ENCODE data around the gene IQSEC1.

Gene IQSEC1

DNA sequence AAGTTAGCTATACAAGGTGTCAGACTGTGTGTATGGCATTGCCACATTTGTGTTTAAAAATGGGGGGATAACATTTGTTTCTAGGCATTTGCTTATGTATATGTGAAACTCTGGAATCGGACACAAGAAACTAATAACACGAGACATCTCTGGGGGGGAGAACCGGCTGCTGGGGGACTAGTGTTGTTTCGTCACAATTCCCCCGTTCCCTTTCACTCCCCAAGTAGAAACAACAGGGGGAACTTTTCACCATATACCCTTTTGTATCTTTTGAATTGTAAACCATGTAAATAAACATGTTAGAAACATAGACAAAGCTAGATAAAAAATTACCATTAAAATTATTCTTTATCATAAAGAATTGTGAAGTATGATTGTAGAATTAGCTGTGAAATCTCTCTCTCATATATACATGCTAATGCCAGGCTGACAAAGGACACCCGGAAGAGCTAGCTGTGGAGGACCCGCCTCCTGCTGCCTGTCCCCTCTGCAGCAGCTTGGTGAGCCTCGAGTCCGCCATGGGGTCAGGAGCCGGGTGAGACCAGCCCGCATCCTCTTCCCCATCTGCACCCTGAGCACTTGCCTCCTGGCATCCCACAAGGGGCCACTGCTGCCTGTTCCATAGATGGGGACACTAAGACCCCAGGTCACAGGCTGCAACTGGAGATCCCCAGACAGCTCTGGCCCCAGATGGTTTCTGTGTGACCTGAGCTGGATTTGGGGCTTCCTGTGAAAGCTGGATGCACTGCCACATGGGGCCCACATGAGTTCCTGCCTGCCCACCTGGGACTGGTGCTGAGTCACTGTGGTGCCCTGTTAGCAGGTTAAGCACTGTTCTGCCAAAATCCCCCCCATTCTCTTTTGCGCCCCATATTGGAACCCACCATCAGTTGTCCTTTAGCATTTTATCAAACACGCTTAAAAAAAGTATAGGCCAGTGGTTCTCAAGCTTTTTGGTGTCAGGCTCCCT is 91.6 kb downstream of the IQSEC1 start:
- no peak for DNase-seq

DNA sequence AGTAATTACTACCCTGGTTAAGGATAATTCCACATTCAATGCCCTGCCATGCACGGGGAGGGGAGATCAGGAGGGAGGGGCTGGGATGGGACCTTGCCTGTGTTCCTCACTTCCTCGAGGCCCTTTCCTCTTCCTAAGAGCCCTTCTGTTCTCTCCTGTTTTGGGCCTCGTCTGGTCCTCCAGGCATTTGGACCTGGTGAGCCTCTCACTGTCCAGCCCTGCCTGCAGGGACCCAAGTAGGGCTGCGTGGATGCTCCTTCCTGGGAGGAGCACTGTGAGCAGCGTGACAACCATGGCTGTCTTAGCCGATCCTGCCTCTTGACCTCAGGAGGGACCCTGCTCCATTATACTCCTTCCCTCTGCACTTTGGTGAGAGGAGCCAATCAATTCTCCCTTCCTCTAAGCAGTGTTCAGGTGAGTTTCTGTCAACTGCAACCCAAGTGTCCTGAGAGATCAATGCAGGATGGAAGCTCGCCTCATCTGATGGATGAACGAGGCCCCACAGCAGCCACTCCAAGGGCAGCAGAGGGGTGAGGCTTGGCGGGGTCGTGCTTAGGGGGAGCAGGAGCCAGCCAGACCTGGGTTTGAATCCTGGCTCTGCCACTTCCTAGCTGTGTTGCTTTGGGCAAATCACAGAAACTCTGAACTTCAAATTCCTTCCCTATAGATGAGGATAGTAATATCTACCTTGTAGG is 92.5 kb downstream of the IQSEC1 start:
- DNase-seq = no peak

DNA sequence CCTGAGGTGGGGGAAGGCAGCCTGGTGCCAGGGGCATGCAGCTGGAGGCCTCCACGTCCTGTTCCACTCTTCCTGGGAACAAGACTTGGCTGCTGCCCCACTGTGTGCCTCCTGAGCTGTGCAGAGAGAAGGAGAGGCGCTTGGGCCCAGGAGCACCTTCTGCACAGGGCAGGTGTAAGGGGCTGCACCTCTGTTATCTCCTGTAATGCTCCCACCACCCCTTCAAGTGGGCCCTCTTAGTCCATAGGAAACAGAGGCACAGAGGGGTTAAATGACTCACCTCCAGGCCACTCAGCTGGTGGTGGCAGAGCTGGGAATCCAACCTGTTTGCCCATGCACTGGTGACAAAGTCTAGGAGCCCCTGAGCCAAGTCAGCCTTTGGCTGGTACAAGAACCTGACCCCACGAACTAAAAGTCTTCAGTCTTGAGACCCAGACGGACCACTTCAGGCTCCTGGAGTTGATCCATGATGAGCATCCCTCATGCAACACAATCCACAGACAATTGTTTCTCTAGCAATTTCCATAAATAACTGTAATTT is 93.2 kb downstream of the IQSEC1 start:
- DNase-seq = no peak

DNA sequence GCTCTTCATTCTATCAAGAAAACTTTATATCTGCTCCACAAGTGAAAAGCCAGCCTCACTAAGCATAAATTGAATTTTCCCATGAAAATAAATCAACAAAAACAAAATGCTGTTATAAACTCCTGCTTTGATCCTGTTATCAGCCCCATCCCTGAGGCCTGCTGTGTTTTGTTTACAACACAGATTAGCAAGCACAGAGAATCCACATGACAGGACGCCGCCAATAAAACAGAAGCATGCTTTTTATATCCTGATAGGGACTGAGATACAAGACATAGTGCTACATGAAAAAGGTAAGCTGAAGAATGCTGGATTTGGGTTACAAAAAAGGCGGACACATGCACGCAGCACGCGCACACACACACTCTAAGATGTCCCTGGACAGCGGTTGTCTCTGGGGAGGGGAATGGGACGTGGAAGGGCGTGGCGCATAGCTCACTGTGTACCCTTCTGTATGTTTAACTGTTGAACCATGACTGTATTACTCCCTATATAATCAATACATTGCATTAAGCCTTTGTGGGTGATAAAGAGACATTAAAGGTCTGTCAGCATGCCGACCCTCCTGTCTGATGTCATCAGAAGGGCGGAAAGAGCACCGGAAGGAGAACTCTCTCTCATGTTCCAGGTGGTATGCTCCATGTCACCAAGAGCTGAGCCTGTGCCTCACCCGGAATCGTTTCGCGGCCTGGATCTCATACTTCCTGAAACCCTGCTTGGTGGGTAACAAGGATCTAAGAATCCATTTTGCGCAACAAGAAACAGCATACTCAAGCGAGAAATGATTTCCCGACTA is 93.9 kb downstream of the IQSEC1 start:
- no peak for DNase-seq

DNA sequence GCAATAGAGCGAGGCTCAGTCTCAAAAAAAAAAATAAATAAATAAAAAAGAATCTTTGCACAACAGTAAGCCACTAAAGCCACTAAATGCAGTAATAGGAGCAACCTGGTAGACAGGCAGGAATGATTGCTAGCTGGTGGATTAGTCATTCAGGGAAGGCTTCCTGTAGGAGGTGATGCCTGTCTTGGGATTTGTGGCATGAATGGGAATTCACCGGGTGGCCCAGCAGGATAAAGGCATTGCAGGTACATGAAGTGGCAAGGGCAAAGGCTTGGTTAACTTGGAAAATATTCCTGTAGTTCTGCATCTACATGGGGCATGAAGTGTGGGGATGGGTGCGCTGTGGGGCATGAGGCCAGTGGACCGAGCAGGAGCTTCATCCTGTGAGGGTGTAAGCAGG is 94.5 kb downstream of the IQSEC1 start:
- no peak for DNase-seq

DNA sequence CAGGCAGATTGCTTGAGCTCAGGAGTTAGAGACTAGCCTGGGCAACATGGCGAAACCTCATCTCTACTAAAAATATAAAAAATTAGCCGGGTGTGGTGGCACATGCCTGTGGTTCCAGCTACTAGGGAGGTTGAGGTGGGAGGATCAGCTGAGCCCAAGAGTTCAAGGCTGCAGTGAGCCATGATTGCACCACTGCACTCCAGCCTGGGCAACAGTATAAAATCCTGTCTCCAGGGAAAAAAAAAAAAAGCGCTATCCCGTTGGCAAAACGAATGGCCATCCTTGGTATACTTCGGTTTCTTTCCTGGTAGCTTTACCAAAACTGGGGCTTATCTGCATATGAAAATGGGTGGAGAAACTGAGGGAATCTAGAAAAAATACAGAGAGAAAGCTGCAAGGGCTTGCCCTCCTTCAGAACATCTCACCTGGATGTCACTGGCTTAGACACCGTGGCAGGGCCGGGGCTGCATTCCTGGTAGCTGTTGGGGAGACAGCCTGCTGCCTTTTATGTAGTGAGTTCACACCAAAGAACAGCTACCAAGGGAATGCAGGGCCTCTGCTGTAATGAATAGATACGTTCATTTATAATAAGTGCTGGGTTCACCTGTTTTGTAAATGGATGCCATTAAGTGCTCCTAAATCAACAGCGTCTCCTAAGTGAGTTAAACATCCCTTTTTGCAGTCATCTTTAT is 96.0 kb downstream of the IQSEC1 start:
- no peak for DNase-seq

DNA sequence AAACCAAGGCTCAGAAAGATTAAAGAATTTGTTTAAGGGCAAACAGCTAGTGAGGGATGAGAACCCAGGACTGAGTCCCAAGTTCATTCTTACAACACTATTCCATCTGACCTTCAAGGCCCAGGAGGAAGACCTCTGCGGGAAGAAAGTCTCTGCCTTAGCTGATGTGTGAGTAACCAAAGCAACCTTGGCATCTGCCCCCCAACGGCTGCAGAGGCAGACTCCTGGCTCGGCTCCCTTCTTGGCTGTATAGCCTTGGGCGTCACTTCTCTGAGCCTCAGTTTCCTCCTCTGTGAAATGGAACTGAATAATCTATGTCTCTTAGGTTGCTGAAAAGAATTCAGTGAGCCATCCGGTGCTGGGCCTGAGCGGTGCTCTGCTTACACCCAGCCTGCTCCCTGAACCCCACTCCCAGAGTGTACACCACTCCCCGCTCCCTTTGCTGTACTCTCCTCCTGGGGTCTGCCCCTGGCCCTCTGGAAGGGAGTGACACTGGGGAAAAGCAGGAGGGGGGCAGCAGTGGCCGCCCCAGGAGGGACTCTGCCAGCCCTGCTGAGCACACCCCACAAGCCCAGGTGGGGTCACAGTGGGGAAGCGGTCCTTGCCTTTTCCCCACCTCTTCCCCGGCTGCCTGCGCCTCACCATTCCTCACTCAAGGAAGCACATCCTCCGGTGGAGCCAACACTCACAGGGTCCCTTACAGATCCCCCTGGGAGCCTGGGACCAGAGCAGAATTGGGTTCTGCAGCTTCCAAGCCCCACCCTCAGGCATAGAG is 97.3 kb downstream of the IQSEC1 start:
- DNase-seq = no peak

DNA sequence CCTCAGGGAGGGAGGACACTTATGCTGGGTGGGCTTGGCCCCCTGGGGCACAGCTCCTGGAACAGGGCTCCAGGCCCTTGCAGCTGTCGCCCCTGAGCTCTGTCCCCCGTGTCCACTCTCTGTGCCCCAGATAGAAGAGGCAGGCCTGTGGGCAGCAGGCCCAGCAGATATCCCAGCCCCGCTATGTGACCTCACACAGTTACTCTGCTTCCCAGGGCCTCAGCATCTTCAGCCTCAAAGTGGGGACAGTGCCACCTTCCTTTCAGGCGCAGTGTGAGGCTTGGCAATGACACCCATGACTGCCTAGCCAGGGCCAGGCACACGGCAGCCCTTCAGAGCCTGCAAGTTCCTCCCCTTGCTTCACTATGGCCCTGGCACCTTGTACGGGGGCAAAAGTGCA is 98.4 kb downstream of the IQSEC1 start:
- DNase-seq = no peak

DNA sequence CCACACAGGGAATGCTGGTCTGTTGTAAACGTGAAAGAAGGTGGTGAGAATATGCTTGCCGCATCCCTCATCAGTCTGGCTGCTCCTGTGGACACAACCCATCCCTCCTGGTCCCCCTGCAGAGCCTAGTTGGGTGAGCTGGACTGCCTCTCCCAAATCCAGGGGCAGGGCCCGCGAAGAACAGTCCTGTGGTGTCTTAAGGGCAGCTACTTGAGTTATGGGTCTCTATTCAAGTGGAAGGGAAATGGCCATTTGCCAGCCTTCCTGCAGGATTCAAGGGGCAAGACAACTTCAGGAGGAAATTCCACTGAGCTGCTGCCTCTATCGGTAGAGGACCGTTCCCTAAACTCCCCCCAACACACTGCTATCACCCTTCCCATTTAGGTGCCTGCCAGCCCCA is 98.9 kb downstream of the IQSEC1 start:
- DNase-seq = no peak

DNA sequence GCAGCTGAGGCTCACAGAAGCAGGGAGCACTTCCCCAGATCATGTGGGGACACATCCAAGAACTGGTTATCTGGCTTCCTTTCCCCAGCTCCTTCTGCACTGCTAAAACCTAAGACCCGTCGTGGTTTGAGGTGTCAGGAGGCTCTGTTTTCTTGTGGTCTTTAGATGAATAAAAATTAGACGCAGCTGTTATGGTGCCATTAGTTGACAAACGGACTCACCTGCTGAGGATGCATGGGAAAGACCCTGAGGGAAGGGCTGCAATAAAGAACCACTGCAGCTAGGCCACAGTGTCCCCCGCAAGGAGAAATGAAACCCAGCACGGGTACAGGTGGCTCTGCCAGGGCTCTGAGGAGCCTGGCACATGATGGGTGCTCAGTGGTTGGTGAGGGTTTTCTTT is 99.4 kb downstream of the IQSEC1 start:
- no peak for DNase-seq

DNA sequence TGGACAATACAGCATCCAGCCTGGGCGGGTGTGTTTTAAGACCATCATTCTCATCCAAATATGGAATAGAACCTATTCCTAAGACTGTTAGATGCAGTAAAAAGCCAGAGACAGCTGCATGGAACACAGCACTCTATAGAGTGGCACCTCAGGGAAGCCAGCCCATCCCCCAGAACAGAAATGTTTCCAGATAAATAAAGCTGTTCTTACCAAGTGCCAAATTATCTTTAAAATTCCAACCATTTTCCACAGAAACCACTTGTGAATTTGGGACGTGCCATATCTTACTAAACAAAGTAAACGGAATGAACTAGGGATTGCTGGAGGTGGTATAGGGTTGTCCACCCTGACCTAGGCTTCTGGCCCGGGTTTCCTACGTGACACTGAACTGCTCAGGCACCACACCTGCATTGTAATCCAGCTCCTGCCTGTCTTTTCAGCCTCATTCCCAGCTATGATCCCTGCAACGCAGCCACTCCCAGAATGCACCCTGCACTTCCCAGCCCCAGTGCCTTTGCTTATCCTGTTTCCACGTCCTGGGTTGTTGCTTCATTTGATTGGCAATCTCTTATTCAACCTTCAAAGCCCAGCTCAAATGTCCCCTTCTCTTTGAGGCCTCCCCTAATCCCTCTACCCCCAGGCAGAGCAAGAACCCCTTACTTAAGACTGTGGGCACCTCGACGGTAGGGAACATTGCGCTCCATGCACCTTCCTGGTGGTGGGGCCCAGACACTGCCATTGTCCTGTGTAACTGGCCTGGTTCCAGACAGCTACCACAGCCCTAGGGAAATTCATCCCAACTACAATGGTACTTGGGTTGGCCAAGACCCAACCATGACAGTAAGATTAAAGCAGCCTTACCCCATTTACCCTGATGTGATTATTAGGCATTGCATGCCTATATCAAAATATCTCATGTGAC is 100.2 kb downstream of the IQSEC1 start:
- no peak for DNase-seq

DNA sequence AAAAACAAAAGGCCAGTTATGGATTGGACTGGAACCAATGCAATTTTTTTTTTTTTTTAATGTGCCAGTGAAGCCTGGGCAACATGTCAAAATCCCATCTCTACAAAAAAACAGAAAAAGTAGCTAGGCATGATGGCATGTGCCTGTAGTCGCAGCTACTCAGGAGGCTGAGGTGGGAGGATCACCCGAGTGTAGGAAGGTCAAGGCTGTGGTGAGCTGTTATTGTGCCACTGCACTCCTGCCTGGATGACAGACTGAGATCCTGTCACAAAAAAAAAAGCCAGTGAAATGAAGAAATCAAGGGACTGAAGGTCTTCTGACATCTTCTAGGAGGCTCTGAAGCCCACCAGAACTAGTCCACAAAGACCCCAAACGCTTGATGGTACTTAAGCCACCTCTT is 101.2 kb downstream of the IQSEC1 start:
- no peak for DNase-seq

DNA sequence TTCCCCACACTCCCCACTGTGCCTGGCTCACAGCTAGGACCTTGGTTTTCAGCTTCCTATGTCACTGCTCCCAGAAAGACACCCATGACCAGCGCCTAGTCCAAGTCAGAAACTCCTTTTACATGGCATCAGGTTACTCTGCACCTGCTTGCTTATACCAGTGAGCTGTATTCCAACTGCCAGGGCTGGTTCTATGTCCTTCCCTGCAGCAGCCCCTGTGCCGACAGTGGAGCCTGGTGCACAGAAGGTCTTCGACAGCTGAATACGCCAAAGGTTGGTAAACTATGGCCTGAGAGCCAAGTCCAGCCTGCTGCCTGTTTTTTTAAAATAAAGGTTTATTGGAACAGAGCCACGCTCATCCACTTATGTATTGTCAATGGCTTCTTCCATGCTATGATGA is 102.5 kb downstream of the IQSEC1 start:
- DNase-seq = no peak

DNA sequence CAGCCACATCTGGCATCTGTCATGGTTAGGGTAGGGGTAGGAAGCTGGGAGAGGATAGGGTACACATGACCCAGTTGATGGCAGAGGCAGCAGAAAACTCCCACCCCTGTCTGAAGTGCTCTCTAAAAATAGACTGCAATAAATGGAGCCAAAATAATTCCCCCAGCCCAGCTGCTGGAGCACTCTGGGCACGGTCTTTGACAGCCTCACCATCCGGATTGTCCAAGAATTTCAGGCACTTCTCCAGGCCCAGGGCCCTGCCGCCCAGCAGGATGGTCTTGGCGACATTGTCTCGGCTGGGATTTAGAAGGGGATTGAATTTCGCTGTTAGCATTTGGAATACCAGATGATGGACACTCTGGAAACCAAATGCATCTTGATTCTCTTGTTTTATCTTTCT is 103.7 kb downstream of the IQSEC1 start:
- no peak for DNase-seq

DNA sequence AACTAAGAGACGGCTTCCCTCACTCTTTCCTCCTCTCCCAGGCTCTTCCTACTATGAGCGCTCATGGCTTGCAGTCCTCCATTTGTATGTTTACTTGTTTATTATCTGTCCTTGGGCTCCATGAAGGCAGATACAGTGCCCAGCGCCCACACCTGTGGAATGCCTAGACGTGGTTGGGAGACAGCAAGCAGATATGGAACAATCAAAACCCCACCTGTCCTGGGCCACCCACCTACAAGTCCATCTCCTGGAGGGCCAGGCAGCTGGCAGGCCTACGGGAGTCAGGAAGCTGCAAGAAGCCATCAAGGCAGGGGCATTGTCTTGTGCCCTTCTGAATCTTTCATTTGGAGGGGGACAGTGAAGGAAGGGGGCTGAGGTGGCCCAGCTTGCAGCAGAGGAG is 104.7 kb downstream of the IQSEC1 start:
- DNase-seq = no peak

DNA sequence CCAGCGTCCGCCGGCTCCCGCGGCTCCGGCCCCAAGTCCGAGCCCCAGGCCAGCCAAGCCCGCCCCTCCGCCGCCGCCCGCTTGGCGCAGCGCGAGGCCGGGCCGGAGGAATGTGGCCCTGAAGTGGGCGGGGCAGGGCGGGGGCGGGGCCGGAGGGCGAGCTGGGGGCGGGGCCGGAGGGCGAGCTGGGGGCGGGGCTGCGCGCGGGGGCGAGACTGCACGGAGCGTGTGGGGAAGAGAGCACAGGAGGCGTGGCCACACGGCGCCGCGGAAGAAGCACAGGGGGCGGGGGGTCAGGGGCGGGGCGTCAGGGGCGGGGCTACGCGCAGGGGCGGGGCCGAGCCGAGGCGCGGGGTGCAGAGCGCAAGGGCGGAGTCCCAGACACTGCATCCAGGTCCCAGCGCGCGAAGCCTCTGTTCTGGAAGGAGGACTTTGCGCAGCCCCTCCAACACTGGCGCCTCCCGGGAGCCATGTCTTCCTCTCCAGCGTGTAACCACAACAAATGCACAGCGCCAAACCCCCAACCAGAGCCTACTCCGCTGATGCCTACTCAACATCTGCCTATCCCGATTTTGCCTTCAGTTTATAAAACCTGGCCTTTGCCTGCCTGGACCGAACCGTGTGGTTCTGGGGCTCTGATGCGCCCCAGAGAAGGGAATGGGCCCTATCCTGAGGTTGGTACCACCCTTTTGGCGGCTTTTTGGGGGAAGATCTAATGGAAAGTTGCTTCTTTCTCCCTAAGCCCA is 105.5 kb downstream of the IQSEC1 start:
- DNase-seq = peak; percentile 87

DNA sequence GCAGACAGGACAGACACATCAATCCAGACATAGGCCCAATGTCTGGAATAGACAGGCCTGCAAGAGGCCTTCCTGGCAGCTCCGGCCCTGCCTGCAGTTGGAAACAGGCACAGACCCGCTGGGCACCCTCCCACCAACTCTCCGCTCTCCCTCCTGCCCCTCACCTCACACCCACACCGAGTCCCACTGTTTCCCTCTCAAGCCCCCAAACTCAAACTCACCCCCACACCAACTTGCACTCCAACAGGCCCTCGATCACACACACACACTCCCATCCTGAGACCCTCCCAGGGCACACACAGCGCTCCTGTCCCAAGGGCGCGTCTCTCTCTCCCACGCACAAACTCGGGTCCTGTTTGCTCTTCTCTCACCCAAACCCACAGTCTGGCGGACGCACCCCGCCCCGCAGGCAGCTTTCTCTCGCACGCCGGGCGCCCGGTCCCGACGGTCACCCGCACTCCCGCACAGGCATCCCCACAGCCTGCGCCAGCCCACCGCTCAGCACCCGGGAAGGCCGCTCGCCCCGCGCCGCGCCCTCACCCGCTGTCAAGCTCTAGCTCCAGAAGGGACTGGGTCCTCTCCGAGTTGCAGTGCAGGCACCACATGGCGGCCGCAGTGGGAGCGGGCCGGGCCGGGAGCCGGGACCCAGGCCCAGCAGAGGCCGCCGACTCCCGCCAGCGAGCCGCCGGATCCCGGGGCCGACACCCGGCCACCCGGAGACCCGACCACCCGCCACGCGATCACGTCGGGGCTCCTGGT is 106.2 kb downstream of the IQSEC1 start:
- DNase-seq = peak; percentile 25

DNA sequence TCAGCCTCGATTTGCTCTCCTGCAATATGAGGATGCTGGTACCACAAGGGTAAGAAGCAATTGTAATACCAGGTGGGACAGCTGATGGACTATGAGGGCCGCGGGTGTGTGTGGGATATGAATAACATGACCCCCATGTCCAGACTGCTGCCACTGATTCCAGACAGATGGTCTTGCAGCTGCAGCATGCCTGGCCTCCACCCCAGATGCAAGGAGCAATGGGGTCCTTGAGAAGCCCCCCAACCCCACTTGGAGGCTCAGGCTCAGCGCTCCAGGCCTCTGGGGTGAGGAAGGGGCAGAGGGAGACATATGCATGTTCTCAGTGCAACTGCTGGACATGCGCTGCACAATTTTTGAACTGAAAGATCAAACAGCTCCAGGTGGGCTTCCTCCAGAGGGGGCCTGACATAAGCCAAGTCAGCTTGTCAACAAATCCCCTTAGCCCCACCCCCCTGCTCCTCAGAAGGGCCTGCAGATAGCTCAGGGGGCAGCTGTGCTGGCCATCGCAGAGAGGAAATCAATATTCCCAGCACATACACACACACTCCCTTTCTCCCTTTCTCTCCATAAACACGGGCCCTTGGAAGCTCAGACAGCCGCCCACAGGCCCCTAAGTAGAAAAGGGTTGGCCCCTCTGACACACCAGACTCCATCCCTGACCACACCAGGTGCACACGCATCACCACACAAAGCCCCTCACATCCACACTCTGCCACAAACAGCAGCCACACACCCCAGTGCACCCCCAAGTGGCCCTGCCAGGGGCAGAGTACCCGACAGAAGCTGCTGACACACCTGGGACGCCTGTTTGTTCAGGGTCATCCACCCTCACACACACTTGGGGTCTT is 107.0 kb downstream of the IQSEC1 start:
- DNase-seq = no peak
